Activated B cell treated with CpG ODN at 0.5 μM for 24 hours (primary cell): Measurements from ENCODE around the gene BMAL1. TPM values are rescaled to one million over a fixed set of nuclear protein-coding genes. Genes with fewer than 3 reads are reported as not detected.
A peak's percentile ranks its signal among the peaks of the same experiment; 100 is the strongest.

Source experiments
- ATAC-seq: fragments of 200-7000 bp; cut with Tn5 transposase; one replicate; pipeline ENCODE4 v1.10.0; 2021; ENCODE audit warnings: low read depth, mild to moderate bottlenecking, moderate library complexity
- CTCF ChIA-PET: fragments of 350-600 bp; sonication (Branson Sonifier 250); formaldehyde crosslinking; loops from one replicate; lab custom pipeline; 2021; ENCODE audit warnings: antibody characterized with exemption; lab: Charles Lee
- POLR2A ChIA-PET: fragments of 350-600 bp; sonication (Branson Sonifier 250); formaldehyde crosslinking; loops from one replicate; lab custom pipeline; 2021; ENCODE audit warnings: antibody characterized with exemption; lab: Charles Lee
- DNase-seq: peaks from one replicate; pipeline ENCODE4 v3.0.0; 2022
- H3K27ac Mint-ChIP-seq: one replicate; pipeline ENCODE4 v1.8.0; 2020; ENCODE audit warnings: mixed read lengths
- H3K27me3 Mint-ChIP-seq: one replicate; pipeline ENCODE4 v1.8.0; 2021; ENCODE audit warnings: mixed read lengths
- H3K36me3 Mint-ChIP-seq: one replicate; pipeline ENCODE4 v1.8.0; 2021; ENCODE audit warnings: low read depth, mixed read lengths
- H3K4me1 Mint-ChIP-seq: one replicate; pipeline ENCODE4 v1.8.0; 2021; ENCODE audit warnings: mixed read lengths
- H3K4me3 Mint-ChIP-seq: one replicate; pipeline ENCODE4 v1.8.0; 2020; ENCODE audit warnings: mild to moderate bottlenecking, mixed read lengths
- H3K9me3 Mint-ChIP-seq: one replicate; pipeline ENCODE4 v1.8.0; 2020; ENCODE audit warnings: mixed read lengths
- CTCF ChIP-seq: fragments of 200-600 bp; IDR thresholded peaks from one replicate; pipeline ENCODE4 v1.8.0; 2022; ENCODE audit warnings: antibody characterized with exemption, mild to moderate bottlenecking
- intact Hi-C: fragments of 100-400 bp; cut with micrococcal nuclease; formaldehyde crosslinking; loops from one replicate; pipeline ENCODE4 v1.15.1; 2024
- total RNA-seq: library from RNA; stranded (reverse); gene quantifications from 2 replicates; pipeline ENCODE4 v1.2.3, GENCODE V29; 2022

The BMAL1 gene
- total RNA-seq, 1 donor from 2014 or later = 30.1 TPM

GRCh38 chr11:13335319-13335718 lies 57.7 kb downstream of the BMAL1 start:
- H3K36me3 Mint-ChIP-seq = no peaks in the 10 kb centered on the region
- peaks cover 48% of the 10 kb centered on the region for H3K4me1 Mint-ChIP-seq
- ChIA-PET POLR2A (no interaction called here), CTCF (interaction anchor here (0.7 to 2.8 kb wide), 11 partner anchors 9 to 1004 kb away, joined by 3 to 15 read pairs (median 5); no protein-coding TSS in a partner anchor)
- no peaks in the 10 kb centered on the region for H3K27me3 Mint-ChIP-seq
- H3K4me3 Mint-ChIP-seq = no peak overlapping the region
- TF ChIP-seq CTCF = no peak
- no peaks in the 10 kb centered on the region for H3K9me3 Mint-ChIP-seq
- intact Hi-C loops = loop anchor here (1.0 to 5.0 kb wide), 6 partner anchors 59 to 923 kb away; partner anchors contain the start of gene BMAL1
- ATAC-seq = peak; percentile 82
- DNase-seq = no peak
- H3K27ac Mint-ChIP-seq = no peak overlapping the region

DNA sequence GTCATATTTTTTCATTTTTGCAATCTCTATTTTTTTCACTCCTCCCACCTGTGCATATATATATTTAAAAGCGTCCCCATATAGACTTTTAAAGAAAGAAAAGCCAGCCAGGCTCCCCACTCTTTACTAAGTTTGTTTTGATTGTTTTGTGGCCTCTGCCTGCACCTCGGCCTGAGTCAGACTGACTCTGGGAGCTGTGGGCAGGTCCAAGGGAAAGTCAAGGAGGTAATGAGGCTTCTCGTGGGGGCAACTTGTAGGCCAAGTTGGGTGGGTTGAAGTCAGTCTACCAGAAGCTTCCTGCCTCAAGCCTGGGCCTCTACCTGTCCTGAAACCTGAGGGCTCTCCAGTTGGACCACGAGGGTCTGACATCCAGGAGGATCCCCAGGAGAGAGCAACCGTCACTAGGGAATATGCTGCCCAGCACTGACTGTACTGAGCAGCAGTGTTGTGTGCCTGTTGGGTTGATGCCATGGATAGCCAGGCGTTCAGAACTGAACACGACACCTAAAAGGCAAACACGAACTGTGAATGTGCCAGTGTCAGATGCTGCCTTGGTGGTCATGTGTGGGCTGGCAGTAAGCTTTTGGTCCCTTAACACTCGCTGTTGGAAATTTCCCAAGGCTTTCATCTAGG lies 58.8 kb downstream of the BMAL1 start:
- intact Hi-C loops = loop anchor here (5.0 kb wide), 1 partner anchor 924 kb away; no protein-coding TSS in a partner anchor
- ATAC-seq (no peak), DNase-seq (no peak)
- H3K9me3 Mint-ChIP-seq = no peaks in the 10 kb centered on the region
- no peaks in the 10 kb centered on the region for H3K36me3 Mint-ChIP-seq
- no peak for TF ChIP-seq CTCF
- H3K4me1 Mint-ChIP-seq = peaks cover 57% of the 10 kb centered on the region
- no peaks in the 10 kb centered on the region for H3K27me3 Mint-ChIP-seq
- ChIA-PET CTCF (interaction anchor here (1.0 to 2.8 kb wide), 6 partner anchors 8 to 160 kb away, joined by 3 to 15 read pairs (median 8); no protein-coding TSS in a partner anchor), POLR2A (no interaction called here)
- H3K4me3 Mint-ChIP-seq = no peak overlapping the region
- no peak overlapping the region for H3K27ac Mint-ChIP-seq

- intact Hi-C loops = loop anchor here (5.0 kb wide), 1 partner anchor 926 kb away; no protein-coding TSS in a partner anchor
- TF ChIP-seq CTCF = no peak
- Mint-ChIP-seq H3K27me3 (no peaks in the 10 kb centered on the region), H3K9me3 (no peaks in the 10 kb centered on the region), H3K4me1 (peaks cover 53% of the 10 kb centered on the region), H3K27ac (no peak overlapping the region), H3K4me3 (peak overlapping the region; percentile 37), H3K36me3 (no peaks in the 10 kb centered on the region)
- no peak for ATAC-seq
- ChIA-PET POLR2A (interaction anchor here (0.7 kb wide), 1 partner anchor 16 kb away, joined by 3 read pairs; no protein-coding TSS in a partner anchor), CTCF (interaction anchor here (0.7 to 2.8 kb wide), 3 partner anchors 18 to 155 kb away, joined by 3 to 9 read pairs (median 4); no protein-coding TSS in a partner anchor)
- no peak for DNase-seq
Measured at GRCh38 chr11:13338019-13338426, 60.4 kb downstream of the BMAL1 start.

- H3K27me3 Mint-ChIP-seq = no peaks in the 10 kb centered on the region
- H3K27ac Mint-ChIP-seq = no peak overlapping the region
- ATAC-seq (no peak), DNase-seq (no peak)
- H3K36me3 Mint-ChIP-seq = no peaks in the 10 kb centered on the region
- peaks cover 53% of the 10 kb centered on the region for H3K4me1 Mint-ChIP-seq
- POLR2A ChIA-PET = interaction anchor here (0.7 kb wide), 1 partner anchor 15 kb away, joined by 3 read pairs; no protein-coding TSS in a partner anchor
- TF ChIP-seq CTCF = no peak
- peak overlapping the region; percentile 37 for H3K4me3 Mint-ChIP-seq
- intact Hi-C loops = loop anchor here (5.0 kb wide), 1 partner anchor 926 kb away; no protein-coding TSS in a partner anchor
- no peaks in the 10 kb centered on the region for H3K9me3 Mint-ChIP-seq
- CTCF ChIA-PET = interaction anchor here (0.7 to 1.7 kb wide), 2 partner anchors 18 to 129 kb away, joined by 3 to 4 read pairs; no protein-coding TSS in a partner anchor
Measured at GRCh38 chr11:13338427-13339069, 61.0 kb downstream of the BMAL1 start.
